Motor neuron (in vitro differentiated cells): Measurements from ENCODE around the gene SNX20. TPM values are rescaled to one million over a fixed set of nuclear protein-coding genes. Genes with fewer than 3 reads are reported as not detected.
A peak's percentile ranks its signal among the peaks of the same experiment; 100 is the strongest.

Source experiments
- ATAC-seq, 8 experiments: fragments of 200-7000 bp; cut with Tn5 transposase; replicated peaks in 6 of 8; 2 replicates each; pipeline ENCODE4 v1.8.0; 2021; ENCODE audit warnings: mild to moderate bottlenecking in 8 of 8, moderate library complexity in 8 of 8
- H3K27ac ChIP-seq, 2 donors: fragments of 250-450 bp; sonication (Bioruptor Pico); 2 replicates each; pipeline ENCODE4 v1.9.0; 2021; ENCODE audit warnings: antibody characterized with exemption in 2 of 2, mild to moderate bottlenecking in 2 of 2, moderate library complexity in 1 of 2
- H3K4me1 ChIP-seq, 2 donors: fragments of 250-450 bp; sonication (Bioruptor Pico); replicated peaks in 1 of 2; 2 replicates each; pipeline ENCODE4 v1.6.1; 2021; ENCODE audit warnings: antibody characterized with exemption in 2 of 2, mild to moderate bottlenecking in 2 of 2, moderate library complexity in 1 of 2
- H3K4me3 ChIP-seq, 5 donors: fragments of 250-450 bp; sonication (Bioruptor Pico); 2 replicates each; pipeline ENCODE4 v1.9.0; 2021; ENCODE audit warnings: antibody characterized with exemption in 5 of 5, mild to moderate bottlenecking in 5 of 5, moderate library complexity in 4 of 5
- WGBS, 10 experiments: fragments of 450-650 bp; shearing (Covaris generic); methylation state at CpG; one replicate each; pipeline ENCODE4 v1.0.0; 2022; 5-methylcytosine and 5-hydroxymethylcytosine counted together
- in situ Hi-C, 9 experiments: fragments of 400-800 bp; cut with MboI; loops; one replicate each; pipeline ENCODE4 v1.15.0; 2021; ENCODE audit warnings: low sequenced_read_pairs in 9 of 9, low pct_unique_long_range_greater_than_20kb in 2 of 9; ENCODE audit not compliant: unreplicated experiment in 9 of 9
- total RNA-seq, 8 experiments: library from RNA; unstranded; fragments of 300-600 nt; gene quantifications; 2 replicates each; pipeline versions ENCODE4 v1.2.3 to v1.2.4, GENCODE V29; 2022

Gene SNX20
- under 1 TPM in 5 of 8 experiments, not detected in 3; 0.13 to 0.36 (median 0.24) TPM for total RNA-seq

GRCh38 chr16:50681021-50681885 is at the start of gene SNX20:
Gene SNX20 (minus strand): TSS chr16:50681312. CDS start chr16:50677526, 3,786 bp downstream.
- 64 to 100% (median 81%) methylated on average over 1 to 12 of the region's 16 CpGs; no CpG with 5 or more reads in 2 of the 10 experiments for WGBS, 10 experiments
- no peaks in the 10 kb centered on the region for H3K4me1 ChIP-seq
- in situ Hi-C loops = no loop called here
- no peak for ATAC-seq
- H3K27ac ChIP-seq = no peak within 1 kb of the TSS
- H3K4me3 ChIP-seq = no peak within 1 kb of the TSS

GRCh38 chr16:50724306-50724705 is 43.2 kb upstream of the SNX20 start:
- ATAC-seq = peak in 2 of 8 experiments; percentile 14 to 63
- in situ Hi-C loops = no loop called here
- H3K4me1 ChIP-seq = no peaks in the 10 kb centered on the region
- no peak overlapping the region for H3K4me3 ChIP-seq
- no peak overlapping the region for H3K27ac ChIP-seq

GRCh38 chr16:50722960-50723359 is 41.8 kb upstream of the SNX20 start:
- Histone ChIP-seq H3K27ac (no peak overlapping the region), H3K4me1 (no peaks in the 10 kb centered on the region), H3K4me3 (no peak overlapping the region)
- in situ Hi-C loops = no loop called here
- ATAC-seq = no peak
- WGBS, 10 experiments = 0 to 83% (median 55%) methylated on average over 1 to 2 of the region's 2 CpGs; no CpG with 5 or more reads in 2 of the 10 experiments

- WGBS, 10 experiments = 33 to 71% (median 62%) methylated on average over 1 of the region's 1 CpG; no CpG with 5 or more reads in 6 of the 10 experiments
- in situ Hi-C loops = no loop called here
Measured at GRCh38 chr16:50722405-50722737, 41.3 kb upstream of the SNX20 start.

GRCh38 chr16:50721549-50722404 is 40.7 kb upstream of the SNX20 start:
- no peaks in the 10 kb centered on the region for H3K4me1 ChIP-seq
- in situ Hi-C loops = no loop called here
- no peak overlapping the region for H3K27ac ChIP-seq
- WGBS, 10 experiments = 55 to 96% (median 84%) methylated on average over 1 to 6 of the region's 6 CpGs
- H3K4me3 ChIP-seq = no peak overlapping the region
- ATAC-seq = no peak

More at GRCh38 chr16:50722405-50722737, 41.3 kb upstream of the SNX20 start:
- Histone ChIP-seq H3K4me1 (no peaks in the 10 kb centered on the region), H3K4me3 (no peak overlapping the region), H3K27ac (no peak overlapping the region)
- ATAC-seq = no peak

GRCh38 chr16:50719401-50720337 is 38.6 kb upstream of the SNX20 start:
- H3K27ac ChIP-seq = no peak overlapping the region
- H3K4me1 ChIP-seq = peaks cover 0 to 3% of the 10 kb centered on the region in 2 donors
- ATAC-seq = no peak
- 33 to 100% (median 90%) methylated on average over 1 to 8 of the region's 20 CpGs; no CpG with 5 or more reads in 5 of the 10 experiments for WGBS, 10 experiments
- no peak overlapping the region for H3K4me3 ChIP-seq
- in situ Hi-C loops = no loop called here

- Histone ChIP-seq H3K27ac (no peak overlapping the region), H3K4me1 (peaks cover 0 to 3% of the 10 kb centered on the region in 2 donors), H3K4me3 (no peak overlapping the region)
- in situ Hi-C loops = no loop called here
- ATAC-seq = no peak
- WGBS, 10 experiments = 0 to 100% (median 50%) methylated on average over 1 to 4 of the region's 9 CpGs; no CpG with 5 or more reads in 5 of the 10 experiments
Measured at GRCh38 chr16:50718761-50719400, 37.8 kb upstream of the SNX20 start.

GRCh38 chr16:50718061-50718760 is 37.1 kb upstream of the SNX20 start:
- WGBS, 10 experiments = 31 to 100% (median 80%) methylated on average over 1 to 14 of the region's 16 CpGs; no CpG with 5 or more reads in 4 of the 10 experiments
- Histone ChIP-seq H3K4me3 (no peak overlapping the region), H3K4me1 (peaks cover 0 to 3% of the 10 kb centered on the region in 2 donors), H3K27ac (no peak overlapping the region)
- in situ Hi-C loops = no loop called here
- ATAC-seq = peak in 4 of 8 experiments; percentile 28 to 71 (median 39)

GRCh38 chr16:50717494-50717893 is 36.4 kb upstream of the SNX20 start:
- WGBS, 10 experiments = 70 to 100% (median 94%) methylated on average over 1 to 5 of the region's 5 CpGs; no CpG with 5 or more reads in 4 of the 10 experiments
- Histone ChIP-seq H3K4me3 (no peak overlapping the region), H3K27ac (no peak overlapping the region), H3K4me1 (peaks cover 0 to 3% of the 10 kb centered on the region in 2 donors)
- in situ Hi-C loops = no loop called here
- no peak for ATAC-seq

GRCh38 chr16:50717091-50717490 is 36.0 kb upstream of the SNX20 start:
- Histone ChIP-seq H3K27ac (no peak overlapping the region), H3K4me1 (peaks cover 0 to 3% of the 10 kb centered on the region in 2 donors), H3K4me3 (no peak overlapping the region)
- WGBS, 10 experiments = 13 to 88% (median 77%) methylated on average over 1 to 4 of the region's 4 CpGs; no CpG with 5 or more reads in 4 of the 10 experiments
- in situ Hi-C loops = no loop called here
- no peak for ATAC-seq

- peaks cover 0 to 3% of the 10 kb centered on the region in 2 donors for H3K4me1 ChIP-seq
- WGBS, 10 experiments = 45 to 100% (median 86%) methylated on average over 1 to 4 of the region's 4 CpGs; no CpG with 5 or more reads in 6 of the 10 experiments
- no peak for ATAC-seq
- H3K4me3 ChIP-seq = no peak overlapping the region
- in situ Hi-C loops = no loop called here
- no peak overlapping the region for H3K27ac ChIP-seq
Measured at GRCh38 chr16:50712956-50713355, 31.8 kb upstream of the SNX20 start.
